ENCODE results near the gene CEP131.

CEP131 gene

DNA sequence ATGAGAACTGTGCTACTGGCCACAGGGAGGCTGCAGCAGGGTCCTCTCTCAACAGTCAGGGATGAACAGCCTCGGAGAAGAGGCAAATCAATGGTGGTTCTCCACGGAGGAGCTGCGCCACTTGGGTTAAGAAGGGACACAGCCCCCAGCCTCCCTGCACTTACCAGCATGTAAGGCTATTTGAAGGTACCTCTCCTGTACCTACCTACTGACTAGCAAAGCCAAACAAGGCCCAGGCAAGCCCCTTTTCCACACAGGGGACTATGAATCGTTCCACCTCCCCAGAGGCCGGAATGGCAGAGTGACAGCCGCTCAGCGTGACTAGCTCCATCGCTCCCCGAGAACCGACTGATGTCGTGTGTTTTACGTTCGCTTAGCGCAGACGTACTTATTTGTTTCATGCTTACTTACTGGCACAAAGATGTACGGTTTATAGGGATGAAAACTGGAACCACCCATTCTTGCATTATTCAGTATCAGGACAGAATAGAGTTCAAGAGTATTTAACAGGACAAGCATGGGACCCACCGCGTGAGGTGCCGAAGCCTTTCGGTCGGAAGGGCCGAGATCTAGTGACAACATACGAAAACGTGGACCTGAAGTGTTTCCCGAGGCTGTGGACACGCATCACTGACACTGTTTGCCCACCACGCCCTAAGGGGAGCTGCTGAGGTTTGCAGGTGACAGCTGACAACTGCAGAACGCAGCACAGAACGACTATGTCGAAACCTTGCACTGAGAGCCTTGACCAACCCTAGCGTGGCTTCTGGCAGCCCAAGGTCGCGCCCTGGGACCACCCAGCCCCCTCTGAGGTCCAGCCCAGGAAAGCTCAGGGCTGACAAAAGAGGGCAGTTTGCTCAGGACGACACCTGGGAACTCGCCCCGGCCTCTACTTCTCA lies 15.1 kb upstream of the CEP131 start:
- Histone ChIP-seq H3K4me3 (ENCODE audit: extremely low read depth, insufficient read depth, low read length, poor library complexity, severe bottlenecking) (peak overlapping the region; percentile 91), H3K36me3 (ENCODE audit: control insufficient read depth, insufficient read depth, low read length) (peaks cover 31% of the 10 kb centered on the region), H3K9me3 (ENCODE audit: control insufficient read depth, low read length) (no peaks in the 10 kb centered on the region), H3K4me1 (ENCODE audit: control insufficient read depth, insufficient read depth, low read length, poor library complexity, severe bottlenecking) (peaks cover 18% of the 10 kb centered on the region), H3K27ac (ENCODE audit: low read depth, low read length, severe bottlenecking) (no peak overlapping the region)
- 66 to 71% methylated on average over 36 of the region's 36 CpGs for WGBS, 2 experiments (ENCODE audit: insufficient coverage in 2 of 2)

DNA sequence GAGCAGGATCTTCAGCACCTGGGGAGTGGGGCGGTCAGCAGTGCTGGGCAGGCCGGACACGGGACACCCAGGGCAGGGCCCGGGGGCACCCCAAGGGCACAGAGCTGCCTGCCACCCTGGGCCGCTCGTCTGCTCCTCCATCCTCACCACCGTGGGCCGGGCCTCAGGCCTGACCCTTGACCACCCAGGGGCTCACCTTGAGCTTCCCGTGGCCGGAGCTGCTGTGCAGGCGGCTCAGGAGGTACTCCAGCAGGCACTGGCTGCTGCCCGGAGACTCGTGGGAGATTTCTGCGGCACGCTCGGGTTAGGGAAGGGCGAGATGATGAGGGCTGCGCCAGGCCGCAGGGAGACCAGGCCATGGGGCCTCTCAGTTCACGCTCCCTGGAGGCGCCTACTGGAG lies 14.0 kb upstream of the CEP131 start:
- H3K4me1 ChIP-seq (ENCODE audit: control insufficient read depth, insufficient read depth, low read length, poor library complexity, severe bottlenecking): peaks cover 18% of the 10 kb centered on the region
- H3K9me3 ChIP-seq (ENCODE audit: control insufficient read depth, low read length): no peaks in the 10 kb centered on the region
- no peak overlapping the region for H3K27ac ChIP-seq (ENCODE audit: low read depth, low read length, severe bottlenecking)
- H3K36me3 ChIP-seq (ENCODE audit: control insufficient read depth, insufficient read depth, low read length): peaks cover 33% of the 10 kb centered on the region
- 92 to 96% methylated on average over 18 to 21 of the region's 21 CpGs for WGBS, 2 experiments (ENCODE audit: insufficient coverage in 2 of 2)
- H3K4me3 ChIP-seq (ENCODE audit: extremely low read depth, insufficient read depth, low read length, poor library complexity, severe bottlenecking): no peak overlapping the region

DNA sequence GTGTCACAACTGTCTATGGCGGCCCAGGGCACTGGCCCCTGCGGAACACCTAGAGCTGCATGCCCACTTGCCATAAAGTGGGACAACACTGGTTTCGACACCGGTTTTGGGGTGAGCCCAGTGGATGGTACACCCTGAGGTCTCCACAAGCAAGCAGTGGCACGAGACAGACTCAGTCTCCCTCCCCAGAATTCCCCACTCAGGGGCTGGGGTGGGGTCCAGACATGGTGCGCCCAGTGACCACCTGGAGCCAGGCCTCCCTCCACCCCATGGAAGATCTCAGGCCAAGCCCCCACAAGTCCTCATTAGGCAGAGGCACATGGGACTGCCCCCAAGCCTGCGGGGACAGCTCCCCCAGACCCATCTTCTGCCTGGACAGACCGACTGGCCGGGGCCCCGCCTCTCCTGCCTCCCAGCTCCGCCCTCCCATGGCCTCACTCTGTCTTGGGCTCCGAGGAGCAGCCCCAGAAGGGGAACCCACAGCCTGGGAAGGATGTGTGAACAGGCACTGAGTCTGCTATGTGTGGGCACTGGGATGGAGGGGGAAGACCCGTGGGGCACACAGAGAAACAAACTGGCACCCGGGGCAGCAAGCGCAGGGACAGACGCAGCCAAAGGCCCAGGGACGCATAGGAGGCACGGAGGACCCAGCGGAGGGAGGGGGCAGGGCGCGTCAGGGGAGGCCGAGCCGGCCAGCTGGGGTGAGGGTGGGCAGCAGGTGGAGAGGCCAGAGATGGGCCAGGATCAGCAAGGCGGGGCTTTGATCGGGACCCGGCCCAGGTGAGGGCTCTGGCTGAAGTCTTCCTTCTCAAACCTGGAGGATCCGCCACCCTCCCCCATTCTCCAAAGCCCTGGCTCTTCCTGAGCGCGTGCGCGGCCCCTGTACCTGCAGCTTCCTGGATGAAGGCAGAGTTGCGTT lies 13.3 kb upstream of the CEP131 start:
- peaks cover 18% of the 10 kb centered on the region for H3K4me1 ChIP-seq (ENCODE audit: control insufficient read depth, insufficient read depth, low read length, poor library complexity, severe bottlenecking)
- no peaks in the 10 kb centered on the region for H3K9me3 ChIP-seq (ENCODE audit: control insufficient read depth, low read length)
- 96 to 97% methylated on average over 21 to 25 of the region's 32 CpGs for WGBS, 2 experiments (ENCODE audit: insufficient coverage in 2 of 2)
- no peak overlapping the region for H3K4me3 ChIP-seq (ENCODE audit: extremely low read depth, insufficient read depth, low read length, poor library complexity, severe bottlenecking)
- H3K36me3 ChIP-seq (ENCODE audit: control insufficient read depth, insufficient read depth, low read length): peaks cover 33% of the 10 kb centered on the region
- no peak overlapping the region for H3K27ac ChIP-seq (ENCODE audit: low read depth, low read length, severe bottlenecking)

DNA sequence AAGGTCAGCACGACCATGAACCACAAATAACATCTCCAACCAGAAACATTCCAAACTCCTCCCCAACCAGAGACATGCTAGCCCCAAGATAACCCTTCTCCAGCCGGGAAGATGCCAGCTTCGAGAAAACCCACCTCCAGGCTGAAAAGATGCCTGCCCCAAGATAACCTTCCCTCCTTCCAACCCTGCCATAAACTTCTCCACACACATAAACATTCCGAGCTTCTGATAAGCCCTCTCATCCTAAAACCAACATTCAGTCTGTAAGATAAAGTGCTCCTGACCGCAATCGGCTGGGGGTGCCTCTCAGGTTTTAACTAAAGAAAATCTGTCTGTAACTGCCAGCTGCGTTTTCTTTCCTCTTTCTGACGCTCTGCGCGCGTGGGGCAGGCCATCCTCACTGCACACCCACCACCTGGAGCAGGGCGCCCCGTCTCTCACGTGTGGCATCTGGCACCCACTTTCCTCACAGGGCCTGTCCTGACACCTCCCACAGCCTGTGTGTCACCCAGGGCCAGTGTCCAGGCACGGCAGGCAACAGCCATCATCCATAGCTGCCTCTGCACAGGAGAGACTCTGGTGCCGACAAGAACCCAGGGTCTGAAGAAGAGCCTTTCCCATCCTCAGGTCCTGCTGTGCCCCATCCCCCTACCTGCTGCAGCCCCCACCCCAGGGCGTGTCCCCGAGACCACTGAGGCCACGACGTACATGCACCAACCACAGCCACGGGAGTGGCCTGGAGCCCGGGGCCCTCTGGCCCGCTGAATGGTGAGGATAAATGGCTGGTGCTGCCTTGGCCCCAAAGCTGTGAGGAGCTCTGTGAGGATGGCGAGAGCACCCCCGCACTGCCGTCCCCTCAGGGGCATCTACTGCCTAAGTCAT lies 12.4 kb upstream of the CEP131 start:
- Histone ChIP-seq H3K9me3 (ENCODE audit: control insufficient read depth, low read length) (no peaks in the 10 kb centered on the region), H3K4me1 (ENCODE audit: control insufficient read depth, insufficient read depth, low read length, poor library complexity, severe bottlenecking) (peaks cover 17% of the 10 kb centered on the region), H3K27ac (ENCODE audit: low read depth, low read length, severe bottlenecking) (peak overlapping the region; percentile 39), H3K36me3 (ENCODE audit: control insufficient read depth, insufficient read depth, low read length) (peaks cover 36% of the 10 kb centered on the region), H3K4me3 (ENCODE audit: extremely low read depth, insufficient read depth, low read length, poor library complexity, severe bottlenecking) (no peak overlapping the region)
- WGBS, 2 experiments (ENCODE audit: insufficient coverage in 2 of 2): 90 to 93% methylated on average over 16 to 25 of the region's 26 CpGs

DNA sequence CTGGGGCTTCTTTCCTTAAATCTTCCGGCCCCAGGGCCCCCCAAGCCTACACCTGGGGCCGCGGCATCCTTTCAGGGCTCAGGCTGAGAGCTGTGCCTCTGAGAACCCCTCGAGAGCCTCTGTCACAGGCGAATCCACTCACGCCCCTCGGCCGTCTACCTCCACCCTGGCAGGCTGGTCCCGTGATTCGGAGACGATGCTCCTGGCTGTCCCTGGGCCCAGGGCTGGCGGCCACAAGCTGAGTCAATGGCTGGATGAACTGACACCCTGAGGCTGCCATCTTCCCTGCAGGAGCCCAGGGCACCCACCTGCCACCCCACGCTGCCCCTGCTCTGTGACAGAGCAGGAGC lies 11.7 kb upstream of the CEP131 start:
- no peaks in the 10 kb centered on the region for H3K9me3 ChIP-seq (ENCODE audit: control insufficient read depth, low read length)
- H3K27ac ChIP-seq (ENCODE audit: low read depth, low read length, severe bottlenecking): no peak overlapping the region
- peaks cover 15% of the 10 kb centered on the region for H3K4me1 ChIP-seq (ENCODE audit: control insufficient read depth, insufficient read depth, low read length, poor library complexity, severe bottlenecking)
- peaks cover 43% of the 10 kb centered on the region for H3K36me3 ChIP-seq (ENCODE audit: control insufficient read depth, insufficient read depth, low read length)
- no peak overlapping the region for H3K4me3 ChIP-seq (ENCODE audit: extremely low read depth, insufficient read depth, low read length, poor library complexity, severe bottlenecking)
- 95 to 96% methylated on average over 11 to 12 of the region's 13 CpGs for WGBS, 2 experiments (ENCODE audit: insufficient coverage in 2 of 2)

DNA sequence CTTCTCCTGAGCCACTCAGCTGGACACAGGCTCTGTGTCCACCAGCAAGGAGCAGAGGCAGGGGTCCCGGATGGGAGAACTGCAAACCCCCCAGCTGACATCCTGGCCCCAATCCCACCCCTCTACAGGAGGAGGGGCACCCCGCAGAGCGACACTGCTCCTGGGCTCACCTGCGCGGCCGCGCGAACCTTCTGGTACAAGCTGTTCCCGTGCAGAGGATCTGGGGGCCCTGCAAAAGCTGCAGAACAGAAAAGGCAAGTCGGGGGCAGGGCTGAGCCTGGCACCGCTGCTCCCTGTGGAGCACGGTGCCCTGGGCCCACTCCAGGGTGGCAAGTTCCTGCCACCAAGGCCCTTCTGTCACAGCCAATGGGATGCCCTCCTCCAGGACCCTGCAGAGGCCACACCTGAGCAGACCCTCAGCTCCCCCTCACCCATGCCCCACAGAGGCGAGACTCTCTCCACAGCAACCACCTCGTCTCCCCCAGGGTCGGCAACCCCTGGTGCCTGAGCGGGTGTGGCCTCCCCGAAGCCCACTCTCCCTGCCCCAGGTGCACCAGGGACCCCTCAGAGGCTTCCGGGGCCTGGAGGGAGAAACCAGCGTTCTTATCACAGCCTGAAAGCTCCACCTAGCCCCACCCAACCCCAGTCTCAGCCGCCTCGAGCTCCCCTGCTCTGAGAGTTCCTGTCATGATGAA lies 11.2 kb upstream of the CEP131 start:
- peaks cover 45% of the 10 kb centered on the region for H3K36me3 ChIP-seq (ENCODE audit: control insufficient read depth, insufficient read depth, low read length)

DNA sequence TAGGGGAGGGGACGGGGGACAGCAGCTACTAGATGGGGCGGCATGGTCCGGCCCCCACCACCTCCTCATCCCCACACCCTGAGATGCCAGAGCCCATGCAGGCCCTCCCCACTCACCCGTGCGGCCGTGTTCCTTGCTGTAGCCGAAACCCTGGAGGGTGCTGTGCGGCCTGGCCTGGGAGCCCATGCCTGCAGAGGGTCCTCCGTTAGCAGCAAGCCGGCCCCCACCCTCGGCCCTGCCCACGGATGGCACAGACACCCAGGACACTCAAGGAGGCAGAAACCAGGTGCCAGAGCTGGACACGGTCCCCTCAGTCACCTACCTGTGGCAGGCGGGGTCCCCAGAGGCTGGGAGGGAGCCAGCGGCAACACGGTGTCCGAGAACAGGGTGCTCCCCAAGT lies 10.6 kb upstream of the CEP131 start:
- no peak overlapping the region for H3K4me3 ChIP-seq (ENCODE audit: extremely low read depth, insufficient read depth, low read length, poor library complexity, severe bottlenecking)
- peaks cover 45% of the 10 kb centered on the region for H3K36me3 ChIP-seq (ENCODE audit: control insufficient read depth, insufficient read depth, low read length)
- 92 to 93% methylated on average over 11 to 13 of the region's 17 CpGs for WGBS, 2 experiments (ENCODE audit: insufficient coverage in 2 of 2)
- no peak overlapping the region for H3K27ac ChIP-seq (ENCODE audit: low read depth, low read length, severe bottlenecking)
- no peaks in the 10 kb centered on the region for H3K9me3 ChIP-seq (ENCODE audit: control insufficient read depth, low read length)
- H3K4me1 ChIP-seq (ENCODE audit: control insufficient read depth, insufficient read depth, low read length, poor library complexity, severe bottlenecking): peaks cover 15% of the 10 kb centered on the region

More for the DNA sequence above, 11.2 kb upstream of the CEP131 start:
- Histone ChIP-seq H3K9me3 (ENCODE audit: control insufficient read depth, low read length) (no peaks in the 10 kb centered on the region), H3K4me3 (ENCODE audit: extremely low read depth, insufficient read depth, low read length, poor library complexity, severe bottlenecking) (no peak overlapping the region), H3K4me1 (ENCODE audit: control insufficient read depth, insufficient read depth, low read length, poor library complexity, severe bottlenecking) (peaks cover 15% of the 10 kb centered on the region), H3K27ac (ENCODE audit: low read depth, low read length, severe bottlenecking) (no peak overlapping the region)
- WGBS, 2 experiments (ENCODE audit: insufficient coverage in 2 of 2): 88 to 91% methylated on average over 17 to 20 of the region's 21 CpGs

DNA sequence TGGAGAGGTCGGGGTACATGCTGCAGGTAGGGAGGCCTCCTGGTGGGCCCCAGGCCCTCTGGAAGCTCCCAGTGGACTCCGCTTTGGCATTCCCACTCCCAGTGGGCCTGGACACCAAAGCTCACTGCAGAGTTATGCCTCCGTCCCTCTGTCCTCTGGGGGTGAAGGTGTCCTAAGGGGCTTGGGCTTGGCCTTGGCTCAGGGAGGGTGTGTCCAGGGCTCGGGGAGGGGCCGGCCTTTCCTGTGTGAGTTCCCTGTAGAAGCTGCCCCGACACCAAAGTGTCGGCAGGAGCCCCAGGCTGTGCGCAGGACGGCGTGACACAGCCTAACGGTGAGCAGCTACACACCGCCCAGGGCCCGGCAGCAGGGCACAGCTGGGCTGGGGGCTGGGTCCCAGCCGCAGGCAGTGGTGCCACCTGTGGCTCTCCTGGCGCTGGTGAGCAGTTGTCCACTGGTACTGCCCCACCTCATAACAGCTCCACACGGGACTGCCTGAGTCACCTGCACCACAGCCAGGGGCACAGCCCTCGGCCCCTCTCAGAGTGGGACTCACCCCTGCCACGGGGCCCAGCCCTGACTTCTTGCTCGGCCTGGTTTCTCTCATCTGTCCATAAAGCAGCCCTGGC lies 10.0 kb upstream of the CEP131 start:
- H3K27ac ChIP-seq (ENCODE audit: low read depth, low read length, severe bottlenecking): no peak overlapping the region
- H3K4me3 ChIP-seq (ENCODE audit: extremely low read depth, insufficient read depth, low read length, poor library complexity, severe bottlenecking): no peak overlapping the region
- 89 to 98% methylated on average over 16 to 17 of the region's 19 CpGs for WGBS, 2 experiments (ENCODE audit: insufficient coverage in 2 of 2)
- peaks cover 45% of the 10 kb centered on the region for H3K36me3 ChIP-seq (ENCODE audit: control insufficient read depth, insufficient read depth, low read length)
- no peaks in the 10 kb centered on the region for H3K9me3 ChIP-seq (ENCODE audit: control insufficient read depth, low read length)
- H3K4me1 ChIP-seq (ENCODE audit: control insufficient read depth, insufficient read depth, low read length, poor library complexity, severe bottlenecking): peaks cover 11% of the 10 kb centered on the region

DNA sequence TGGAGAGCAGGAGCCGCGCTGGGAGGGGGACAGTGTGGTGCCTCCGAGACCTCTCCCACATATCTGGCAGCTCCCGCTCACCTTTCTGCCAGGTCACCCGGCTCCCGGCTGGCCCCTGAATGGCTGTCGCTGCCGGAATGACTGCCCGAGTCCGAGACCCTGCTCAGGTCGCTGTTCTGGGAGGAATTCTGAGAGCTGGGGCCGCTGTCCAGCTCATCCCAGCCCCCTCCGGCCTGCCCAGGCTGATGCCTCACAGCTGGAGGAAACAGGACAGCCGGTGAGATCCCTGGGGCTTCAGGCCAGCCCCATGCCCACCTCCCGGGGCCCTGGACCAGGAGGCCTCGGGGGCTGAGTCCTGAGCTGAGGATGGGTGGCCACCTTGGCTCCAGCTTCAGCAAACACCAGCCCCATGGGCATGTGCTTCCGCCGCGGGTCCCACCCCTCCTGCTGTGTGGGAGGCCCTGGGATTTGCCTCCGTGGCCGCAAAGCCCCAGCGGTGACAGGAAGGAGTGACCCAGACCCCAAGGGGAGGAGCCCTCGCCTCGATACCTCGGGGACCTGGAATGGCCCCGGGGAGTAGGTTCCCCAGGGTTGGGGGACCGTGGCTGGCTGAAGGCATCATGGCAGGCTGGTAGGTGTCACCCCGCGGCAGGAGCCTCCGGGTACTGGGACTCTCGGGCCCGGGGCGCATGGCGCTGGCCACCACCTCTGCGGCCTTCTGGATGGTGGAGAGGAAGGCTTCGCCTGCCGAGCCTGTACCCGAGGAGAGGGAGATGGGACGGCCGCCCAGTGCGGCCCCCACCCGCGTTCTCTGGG lies 9.2 kb upstream of the CEP131 start:
- Histone ChIP-seq H3K4me1 (ENCODE audit: control insufficient read depth, insufficient read depth, low read length, poor library complexity, severe bottlenecking) (peaks cover 8% of the 10 kb centered on the region), H3K9me3 (ENCODE audit: control insufficient read depth, low read length) (peaks cover 3% of the 10 kb centered on the region), H3K36me3 (ENCODE audit: control insufficient read depth, insufficient read depth, low read length) (peaks cover 45% of the 10 kb centered on the region), H3K27ac (ENCODE audit: low read depth, low read length, severe bottlenecking) (no peak overlapping the region), H3K4me3 (ENCODE audit: extremely low read depth, insufficient read depth, low read length, poor library complexity, severe bottlenecking) (no peak overlapping the region)
- 96 to 97% methylated on average over 30 to 31 of the region's 43 CpGs for WGBS, 2 experiments (ENCODE audit: insufficient coverage in 2 of 2)
